ENCODE measurements around the gene CDK6.

CDK6 gene

DNA sequence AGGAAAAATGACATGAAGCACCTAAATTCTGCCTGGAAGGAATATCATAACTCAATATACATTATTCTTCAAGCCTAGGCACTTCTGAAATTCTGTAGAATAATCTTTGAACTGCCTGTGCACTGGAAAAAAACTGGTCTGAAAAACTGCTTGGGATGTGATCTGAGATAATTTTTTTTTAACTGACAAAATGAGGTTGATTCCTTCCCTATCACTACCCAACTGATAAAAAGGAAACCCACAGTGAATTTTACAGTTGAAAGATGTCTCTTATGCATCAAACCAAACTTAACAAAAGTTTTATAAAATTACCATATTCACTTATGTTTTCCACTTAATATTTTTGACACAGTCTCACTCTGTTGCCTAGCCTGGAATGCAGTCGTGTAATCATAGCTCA, 179.0 kb downstream of the CDK6 start:
- DNase-seq (no peak), ATAC-seq (ENCODE audit: insufficient read depth, low read depth) (0 out of 3 replicates have a peak, but pooled peaks have one; percentile 2)
- Histone ChIP-seq H3K27me3 (ENCODE audit: insufficient read depth, low read length, poor library complexity) (no peaks in the 10 kb centered on the region), H3K4me2 (ENCODE audit: insufficient read depth, low read length) (no peak overlapping the region), H3K9ac (ENCODE audit: low read depth, low read length) (peak overlapping the region; percentile 19; the same call in 1 of the 2 replicates), H3K27ac (ENCODE audit: low read length) (peak overlapping the region; percentile 79), H2AFZ (ENCODE audit: low read depth, low read length) (no peak overlapping the region), H3K4me1 (ENCODE audit: insufficient read depth, low read length) (peaks cover 93% of the 10 kb centered on the region), H3K79me2 (ENCODE audit: insufficient read depth, low read length) (peaks cover 100% of the 10 kb centered on the region), H4K20me1 (ENCODE audit: insufficient read depth, low read length) (peaks cover 4% of the 10 kb centered on the region; the same call in 1 of the 2 replicates), H3K36me3 (ENCODE audit: insufficient read depth, low read length) (peaks cover 92% of the 10 kb centered on the region), H3K9me3 (ENCODE audit: insufficient read depth, low read length, severe bottlenecking) (no peaks in the 10 kb centered on the region), H3K4me3 (ENCODE audit: low read depth in 1 of 2, low read length in 2 of 2) (no peak overlapping the region)
- TF ChIP-seq, protein P1, sequence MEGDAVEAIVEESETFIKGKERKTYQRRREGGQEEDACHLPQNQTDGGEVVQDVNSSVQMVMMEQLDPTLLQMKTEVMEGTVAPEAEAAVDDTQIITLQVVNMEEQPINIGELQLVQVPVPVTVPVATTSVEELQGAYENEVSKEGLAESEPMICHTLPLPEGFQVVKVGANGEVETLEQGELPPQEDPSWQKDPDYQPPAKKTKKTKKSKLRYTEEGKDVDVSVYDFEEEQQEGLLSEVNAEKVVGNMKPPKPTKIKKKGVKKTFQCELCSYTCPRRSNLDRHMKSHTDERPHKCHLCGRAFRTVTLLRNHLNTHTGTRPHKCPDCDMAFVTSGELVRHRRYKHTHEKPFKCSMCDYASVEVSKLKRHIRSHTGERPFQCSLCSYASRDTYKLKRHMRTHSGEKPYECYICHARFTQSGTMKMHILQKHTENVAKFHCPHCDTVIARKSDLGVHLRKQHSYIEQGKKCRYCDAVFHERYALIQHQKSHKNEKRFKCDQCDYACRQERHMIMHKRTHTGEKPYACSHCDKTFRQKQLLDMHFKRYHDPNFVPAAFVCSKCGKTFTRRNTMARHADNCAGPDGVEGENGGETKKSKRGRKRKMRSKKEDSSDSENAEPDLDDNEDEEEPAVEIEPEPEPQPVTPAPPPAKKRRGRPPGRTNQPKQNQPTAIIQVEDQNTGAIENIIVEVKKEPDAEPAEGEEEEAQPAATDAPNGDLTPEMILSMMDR (IDR thresholded peaks at IDR 0.05; ENCODE audit: borderline replicate concordance, extremely low read depth, low read length, poor library complexity, severe bottlenecking), result no peak
- TF ChIP-seq EZH2 (IDR thresholded peaks at IDR 0.05; ENCODE audit: borderline replicate concordance, low read depth, low read length, severe bottlenecking), result no peak

DNA sequence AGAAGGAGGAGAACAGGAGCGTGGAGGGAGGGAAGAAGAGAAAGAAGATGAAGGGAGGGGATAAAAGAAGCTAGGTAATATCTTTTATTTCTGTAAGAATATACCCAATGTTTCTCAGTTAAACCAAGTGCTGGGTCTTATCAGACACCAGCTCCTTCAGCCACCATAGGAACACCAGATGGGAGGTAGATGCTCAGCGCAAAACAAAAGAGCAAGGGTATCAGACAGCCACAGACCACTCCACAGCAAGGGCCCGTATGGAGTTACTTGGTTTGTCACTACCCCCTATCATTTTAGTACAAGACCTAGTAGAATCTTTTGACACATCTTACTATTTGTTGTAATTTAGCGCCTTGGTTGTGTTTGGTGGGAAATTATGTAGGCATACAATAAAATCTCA, 180.3 kb downstream of the CDK6 start:
- H3K27ac ChIP-seq (ENCODE audit: low read length), result peak overlapping the region; percentile 59
- H3K4me2 ChIP-seq (ENCODE audit: insufficient read depth, low read length), result no peak overlapping the region
- peaks cover 100% of the 10 kb centered on the region for H3K79me2 ChIP-seq (ENCODE audit: insufficient read depth, low read length)
- no peak overlapping the region for H2AFZ ChIP-seq (ENCODE audit: low read depth, low read length)
- no peaks in the 10 kb centered on the region for H3K9me3 ChIP-seq (ENCODE audit: insufficient read depth, low read length, severe bottlenecking)
- H3K36me3 ChIP-seq (ENCODE audit: insufficient read depth, low read length), result peaks cover 83% of the 10 kb centered on the region
- no peak overlapping the region for H3K9ac ChIP-seq (ENCODE audit: low read depth, low read length)
- peaks cover 93% of the 10 kb centered on the region for H3K4me1 ChIP-seq (ENCODE audit: insufficient read depth, low read length)
- ATAC-seq (ENCODE audit: insufficient read depth, low read depth) (peak; percentile 17; the same call in 1 of the 3 replicates), DNase-seq (no peak)
- H3K4me3 ChIP-seq (ENCODE audit: low read depth in 1 of 2, low read length in 2 of 2), result no peak overlapping the region
- TF ChIP-seq, protein P1 (IDR thresholded peaks at IDR 0.05; ENCODE audit: borderline replicate concordance, extremely low read depth, low read length, poor library complexity, severe bottlenecking), result no peak
- no peak for TF ChIP-seq EZH2 (IDR thresholded peaks at IDR 0.05; ENCODE audit: borderline replicate concordance, low read depth, low read length, severe bottlenecking)
- H3K27me3 ChIP-seq (ENCODE audit: insufficient read depth, low read length, poor library complexity), result no peaks in the 10 kb centered on the region
- no peaks in the 10 kb centered on the region; the same call in 1 of the 2 replicates for H4K20me1 ChIP-seq (ENCODE audit: insufficient read depth, low read length)

DNA sequence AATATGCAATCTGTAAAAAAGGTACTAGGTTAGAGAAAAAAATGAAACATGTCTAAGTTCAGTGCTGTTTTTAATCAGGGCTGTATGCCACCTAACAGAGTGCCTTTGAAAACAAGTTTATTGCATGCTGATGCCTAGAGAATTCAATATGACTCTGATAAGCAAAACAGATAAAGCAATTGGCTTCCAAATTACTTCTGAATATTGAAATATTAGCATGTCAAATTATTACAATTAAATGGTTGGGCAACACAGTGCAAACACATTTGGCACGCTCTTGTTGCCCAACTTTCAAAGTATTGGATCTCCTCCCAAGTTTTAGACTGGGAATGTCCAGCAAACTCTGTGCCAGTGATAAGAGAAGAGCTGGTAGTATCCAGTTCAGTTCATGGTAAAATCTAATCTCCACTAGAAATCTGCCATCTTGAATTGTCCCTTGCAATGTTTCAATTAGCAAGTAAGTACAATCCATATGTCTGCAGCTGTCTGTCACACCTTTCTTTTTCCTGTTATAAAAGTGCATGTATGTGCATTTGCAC, 181.0 kb downstream of the CDK6 start:
- Histone ChIP-seq H3K4me2 (ENCODE audit: insufficient read depth, low read length) (no peak overlapping the region), H3K36me3 (ENCODE audit: insufficient read depth, low read length) (peaks cover 81% of the 10 kb centered on the region), H3K9me3 (ENCODE audit: insufficient read depth, low read length, severe bottlenecking) (no peaks in the 10 kb centered on the region), H3K27me3 (ENCODE audit: insufficient read depth, low read length, poor library complexity) (no peaks in the 10 kb centered on the region), H3K4me3 (ENCODE audit: low read depth in 1 of 2, low read length in 2 of 2) (no peak overlapping the region), H3K27ac (ENCODE audit: low read length) (peak overlapping the region; percentile 59), H3K79me2 (ENCODE audit: insufficient read depth, low read length) (peaks cover 99% of the 10 kb centered on the region), H3K9ac (ENCODE audit: low read depth, low read length) (no peak overlapping the region), H2AFZ (ENCODE audit: low read depth, low read length) (no peak overlapping the region), H4K20me1 (ENCODE audit: insufficient read depth, low read length) (no peaks in the 10 kb centered on the region; the same call in 1 of the 2 replicates), H3K4me1 (ENCODE audit: insufficient read depth, low read length) (peaks cover 91% of the 10 kb centered on the region)
- DNase-seq (no peak), ATAC-seq (ENCODE audit: insufficient read depth, low read depth) (no peak)
- TF ChIP-seq, protein P1 (IDR thresholded peaks at IDR 0.05; ENCODE audit: borderline replicate concordance, extremely low read depth, low read length, poor library complexity, severe bottlenecking), result no peak
